GM12892 (cell line): ENCODE data around the gene KRTAP5-3.

ENCODE experiments used
- POLR2A ChIP-seq: IDR thresholded peaks from 2 replicates; pipeline ENCODE4 v1.6.1; 2011; ENCODE audit warnings: low read depth, low read length, control low read depth
- POLR2AphosphoS5 ChIP-seq: IDR thresholded peaks from 2 replicates; pipeline ENCODE4 v1.6.1; 2011; ENCODE audit warnings: low read depth, low read length, control low read depth
- TAF1 ChIP-seq: IDR thresholded peaks from 2 replicates; pipeline ENCODE4 v1.6.1; 2011; ENCODE audit warnings: low read depth, mild to moderate bottlenecking, control low read depth, low read length, borderline replicate concordance

DNA sequence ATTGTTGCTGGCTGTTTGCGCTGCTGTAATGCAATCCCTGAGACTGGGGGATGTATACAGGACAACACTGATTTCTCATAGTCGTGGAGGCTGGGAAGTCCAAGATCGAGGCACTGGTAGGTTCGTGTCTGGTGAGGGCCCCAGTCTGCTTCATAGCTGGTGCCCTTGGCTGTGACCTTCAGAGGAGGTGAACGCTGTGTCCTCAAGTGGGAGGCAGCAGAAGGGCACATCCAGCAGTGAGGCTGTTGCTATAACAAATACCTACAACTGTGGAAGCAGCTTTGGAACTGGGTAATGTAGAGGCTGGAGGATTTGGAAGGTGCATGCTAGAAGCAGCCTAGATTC is 42.6 kb upstream of the KRTAP5-3 start:
- TF ChIP-seq POLR2A (no peak), POLR2AphosphoS5 (no peak), TAF1 (no peak)
